ELF-1 (cell line): ENCODE measurements around the gene STEAP3.

Source experiments
- DNase-seq: peaks from one replicate; pipeline ENCODE4 v3.0.0-alpha.2; 2016; ENCODE audit warnings: low read depth, low spot score

STEAP3 gene

GRCh38 chr2:119292226-119292625, 68.6 kb downstream of the STEAP3 start:
- peak; percentile 67 for DNase-seq

- DNase-seq: no peak
Measured at GRCh38 chr2:119293254-119293653, 69.6 kb downstream of the STEAP3 start.

DNA sequence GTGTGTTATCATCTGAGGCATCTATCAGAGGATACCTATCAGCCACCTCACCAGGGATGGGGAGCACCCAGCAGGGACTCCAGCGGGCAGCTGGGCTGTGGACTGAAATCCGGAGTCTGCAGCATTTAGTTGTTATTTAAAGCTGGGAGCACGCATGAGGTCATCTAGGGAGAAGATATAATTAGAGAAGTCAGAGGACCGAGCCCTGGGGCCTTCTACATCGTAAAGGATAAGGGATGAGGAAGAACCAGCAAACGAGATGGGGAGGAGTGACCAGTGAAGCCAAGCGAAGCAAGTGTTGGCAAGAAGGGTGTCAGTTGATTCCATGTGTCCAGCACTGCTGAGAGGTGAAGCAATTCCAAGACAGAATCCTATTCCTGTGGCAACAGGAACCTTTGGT, 70.3 kb downstream of the STEAP3 start:
- DNase-seq: no peak

GRCh38 chr2:119294671-119295070, 71.0 kb downstream of the STEAP3 start:
- DNase-seq: no peak

DNA sequence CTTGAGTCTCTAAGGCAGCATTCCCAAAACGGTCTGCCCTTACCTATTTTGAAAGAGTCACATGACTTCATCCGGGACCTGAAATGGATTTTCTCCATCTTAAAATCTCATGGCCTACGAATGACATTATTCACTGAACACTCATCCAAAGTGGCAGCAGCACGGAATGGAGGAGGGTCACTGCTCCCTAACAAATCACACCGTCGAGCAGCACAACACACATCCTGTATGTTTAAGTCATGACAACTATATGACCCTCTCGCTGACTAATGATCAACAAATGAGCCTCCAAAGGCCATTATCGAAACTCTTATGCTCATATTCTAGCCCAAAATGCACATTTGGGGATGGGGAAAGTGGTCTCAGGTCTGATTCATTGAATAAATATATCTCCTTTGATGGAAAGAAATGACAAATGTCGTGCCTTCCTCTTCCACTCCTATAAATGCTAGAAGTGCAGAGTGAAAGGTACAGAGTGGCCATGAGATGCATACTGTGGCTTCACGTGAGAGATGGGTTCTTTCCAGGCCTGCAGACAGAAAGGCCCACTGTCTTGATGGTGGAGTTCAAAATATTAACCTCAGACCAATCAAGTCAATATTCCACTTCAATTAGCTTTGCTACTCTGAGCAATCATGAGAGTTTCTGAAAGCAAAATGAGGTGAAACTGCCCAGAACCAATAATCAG, 72.2 kb downstream of the STEAP3 start:
- DNase-seq: no peak

- no peak for DNase-seq
Measured at GRCh38 chr2:119301413-119301812, 77.8 kb downstream of the STEAP3 start.

- DNase-seq: no peak
Measured at GRCh38 chr2:119304847-119305246, 81.2 kb downstream of the STEAP3 start.

- no peak for DNase-seq
Measured at GRCh38 chr2:119305497-119306195, 82.0 kb downstream of the STEAP3 start.

DNA sequence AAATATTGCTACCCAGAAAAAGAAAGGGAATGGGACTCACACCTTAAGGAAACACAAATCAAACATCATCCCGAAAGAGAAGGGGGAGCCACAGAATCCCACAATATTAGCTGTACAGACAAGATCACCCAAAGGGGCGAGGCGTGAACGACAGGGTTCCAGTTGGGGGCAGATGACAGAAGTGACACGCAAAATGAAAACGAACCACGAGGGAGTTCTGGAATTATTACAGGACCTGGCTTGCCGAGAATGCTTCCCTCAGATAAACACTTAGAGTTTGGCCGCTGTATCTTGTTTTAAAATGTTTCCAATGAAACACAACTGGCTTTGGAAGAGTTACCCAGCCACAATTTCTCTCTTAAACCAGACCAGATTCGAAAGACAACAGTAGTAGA, 82.6 kb downstream of the STEAP3 start:
- no peak for DNase-seq

DNA sequence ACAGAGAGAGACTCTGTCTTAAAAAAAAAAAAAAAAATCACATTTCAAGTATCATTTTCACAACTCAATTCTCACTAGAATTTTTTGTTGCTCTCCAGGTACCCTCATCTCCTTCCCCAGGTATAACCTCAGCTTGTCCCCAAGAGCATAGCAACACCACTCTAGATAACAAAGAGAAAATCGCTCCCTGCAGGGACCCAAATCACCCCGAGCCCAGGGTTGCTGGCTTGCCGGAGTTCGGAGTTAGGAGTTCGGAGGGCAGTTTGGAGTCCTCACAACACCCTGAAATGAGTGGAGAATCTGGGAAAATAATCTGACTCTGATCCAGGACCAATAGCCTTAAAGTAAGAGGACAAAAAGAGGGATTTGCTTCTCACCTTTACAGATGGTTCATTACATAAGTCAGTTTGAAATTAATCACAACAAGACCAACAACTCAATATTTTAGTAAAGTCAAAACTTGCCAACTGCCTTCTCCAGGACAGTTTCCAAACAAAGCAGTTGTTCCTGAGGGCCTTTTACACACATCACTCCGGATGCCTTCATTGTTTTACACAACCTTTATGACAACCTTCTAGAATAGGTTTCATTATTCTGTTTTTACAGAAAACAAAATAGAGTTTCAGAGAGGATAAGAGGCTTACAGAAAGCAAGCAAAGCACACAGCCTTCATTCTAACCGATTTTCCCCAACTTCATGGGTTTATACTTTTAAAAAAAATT, 83.9 kb downstream of the STEAP3 start:
- DNase-seq: no peak

DNA sequence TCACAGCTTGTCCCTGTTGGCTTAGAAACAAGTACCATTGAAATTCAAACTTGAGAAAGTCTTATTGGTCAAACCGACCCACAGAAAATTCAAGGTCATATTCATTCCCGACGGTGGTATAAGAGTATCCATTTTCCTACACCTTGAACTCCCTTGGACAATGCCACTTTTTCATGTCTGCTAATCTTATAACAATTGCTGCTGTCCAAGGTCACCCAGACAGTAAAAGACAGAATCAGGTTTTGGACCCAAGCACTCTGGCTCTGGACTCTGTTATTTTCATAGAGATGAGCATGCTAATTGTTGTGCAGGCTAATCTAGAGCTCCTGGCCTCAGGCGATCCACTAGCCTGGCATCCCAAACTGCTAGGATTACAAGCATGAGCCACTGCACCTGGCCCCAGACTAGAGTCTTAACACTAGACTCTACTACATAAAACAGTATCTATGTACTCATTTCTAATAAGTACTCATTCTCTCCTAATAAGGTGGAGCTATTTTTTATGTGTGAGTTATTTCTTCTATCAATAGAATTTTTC, 85.2 kb downstream of the STEAP3 start:
- no peak for DNase-seq

GRCh38 chr2:119311371-119311770, 87.7 kb downstream of the STEAP3 start:
- DNase-seq: peak; percentile 83

DNA sequence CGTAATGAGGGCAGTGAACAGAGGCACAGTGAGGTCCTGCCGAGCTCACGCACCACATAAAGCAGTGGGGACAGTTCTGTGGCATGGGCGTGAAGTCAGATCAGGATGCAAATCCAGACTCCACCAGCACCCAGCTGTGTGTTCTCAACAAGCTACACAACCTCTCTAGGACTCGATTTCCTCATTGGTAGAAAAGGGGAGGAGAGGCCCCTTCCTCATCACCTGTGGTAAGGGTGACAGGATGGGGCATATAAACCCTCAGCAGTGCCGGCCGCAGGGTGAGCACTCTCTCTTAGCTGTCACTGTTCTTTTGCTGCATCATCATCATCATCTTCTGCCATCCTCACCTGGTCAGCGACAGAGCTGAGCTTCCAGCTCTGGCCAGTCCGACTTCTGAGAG, 88.2 kb downstream of the STEAP3 start:
- DNase-seq: no peak
